Measurements from ENCODE around the gene SMIM29.

Gene SMIM29

DNA sequence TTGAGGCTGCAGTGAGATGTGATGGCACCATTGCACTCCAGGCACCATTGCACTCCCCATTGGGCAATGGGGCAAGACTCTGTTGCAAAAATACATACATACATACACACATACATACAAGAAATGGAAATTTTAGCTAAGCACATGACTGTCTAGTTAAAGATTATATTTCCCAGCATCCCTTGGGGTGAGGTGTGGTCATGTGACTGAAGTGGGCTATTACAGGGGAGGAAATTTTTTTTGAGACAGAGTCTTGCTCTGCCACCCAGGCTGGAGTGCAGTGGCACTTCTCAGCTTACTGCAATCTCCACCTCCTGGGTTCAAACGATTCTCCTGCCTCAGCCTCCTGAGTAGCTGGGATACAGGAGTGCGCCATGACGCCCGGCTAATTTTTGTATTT is 44.1 kb downstream of the SMIM29 start:
- TF ChIP-seq, protein P1, sequence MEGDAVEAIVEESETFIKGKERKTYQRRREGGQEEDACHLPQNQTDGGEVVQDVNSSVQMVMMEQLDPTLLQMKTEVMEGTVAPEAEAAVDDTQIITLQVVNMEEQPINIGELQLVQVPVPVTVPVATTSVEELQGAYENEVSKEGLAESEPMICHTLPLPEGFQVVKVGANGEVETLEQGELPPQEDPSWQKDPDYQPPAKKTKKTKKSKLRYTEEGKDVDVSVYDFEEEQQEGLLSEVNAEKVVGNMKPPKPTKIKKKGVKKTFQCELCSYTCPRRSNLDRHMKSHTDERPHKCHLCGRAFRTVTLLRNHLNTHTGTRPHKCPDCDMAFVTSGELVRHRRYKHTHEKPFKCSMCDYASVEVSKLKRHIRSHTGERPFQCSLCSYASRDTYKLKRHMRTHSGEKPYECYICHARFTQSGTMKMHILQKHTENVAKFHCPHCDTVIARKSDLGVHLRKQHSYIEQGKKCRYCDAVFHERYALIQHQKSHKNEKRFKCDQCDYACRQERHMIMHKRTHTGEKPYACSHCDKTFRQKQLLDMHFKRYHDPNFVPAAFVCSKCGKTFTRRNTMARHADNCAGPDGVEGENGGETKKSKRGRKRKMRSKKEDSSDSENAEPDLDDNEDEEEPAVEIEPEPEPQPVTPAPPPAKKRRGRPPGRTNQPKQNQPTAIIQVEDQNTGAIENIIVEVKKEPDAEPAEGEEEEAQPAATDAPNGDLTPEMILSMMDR (IDR thresholded peaks at IDR 0.05; ENCODE audit: poor library complexity, severe bottlenecking) = no peak
- no peaks in the 10 kb centered on the region for H3K27me3 ChIP-seq (ENCODE audit: insufficient read depth, poor library complexity, severe bottlenecking)
- no peaks in the 10 kb centered on the region for H3K9me3 ChIP-seq (ENCODE audit: severe bottlenecking)
- H3K4me3 ChIP-seq (ENCODE audit: severe bottlenecking) = no peak overlapping the region
- no peaks in the 10 kb centered on the region for H3K4me1 ChIP-seq (ENCODE audit: insufficient read depth, poor library complexity, severe bottlenecking)
- no peak overlapping the region for H3K27ac ChIP-seq (ENCODE audit: poor library complexity, severe bottlenecking)
- ATAC-seq (ENCODE audit: low read depth) (no peak), DNase-seq (ENCODE audit: low spot score) (no peak)
- no peaks in the 10 kb centered on the region for H3K36me3 ChIP-seq (ENCODE audit: low read depth)

DNA sequence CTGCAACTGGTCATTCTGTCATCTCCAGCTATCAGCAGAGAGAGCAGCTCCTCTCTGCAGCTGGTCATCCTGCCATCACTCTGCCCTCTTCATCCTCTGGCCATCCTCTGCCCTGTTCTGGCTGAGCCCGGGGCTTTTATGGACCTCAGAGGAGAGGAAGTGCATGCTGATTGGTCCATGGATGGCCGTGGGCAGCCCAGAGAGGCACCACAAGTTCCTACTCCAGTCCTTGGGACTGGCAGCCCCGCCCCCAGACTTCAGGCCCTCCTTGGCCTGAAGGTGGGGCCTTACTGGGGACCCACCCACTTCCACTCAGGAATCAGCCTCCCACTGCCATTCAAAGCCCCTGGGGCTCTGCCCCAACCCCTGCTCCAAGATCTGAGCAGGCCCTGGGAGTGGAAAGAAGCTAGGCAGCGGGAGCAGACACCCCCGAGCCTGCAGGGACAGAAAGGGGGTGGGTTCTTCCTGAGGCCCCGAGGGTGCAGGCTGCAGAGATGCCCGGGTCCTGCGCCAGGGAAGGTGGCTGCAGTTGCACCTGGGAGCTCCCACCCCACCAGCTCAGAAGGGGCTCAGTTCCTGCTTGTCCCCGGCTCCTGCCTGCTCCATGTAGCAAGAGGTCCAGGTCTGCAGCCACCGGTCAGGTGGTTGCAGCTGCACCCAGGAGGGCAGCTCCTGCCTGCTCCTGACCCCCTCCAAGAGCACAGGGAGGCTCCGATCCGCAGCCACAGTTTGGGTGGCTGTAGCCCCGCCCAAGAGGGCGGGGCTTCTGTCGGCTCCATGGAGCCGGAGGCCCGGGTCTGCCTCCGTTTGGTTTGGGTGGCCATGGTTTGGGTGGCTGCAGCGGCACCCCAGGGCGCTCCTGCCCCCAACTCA is 46.2 kb downstream of the SMIM29 start:
- H3K27me3 ChIP-seq (ENCODE audit: insufficient read depth, poor library complexity, severe bottlenecking) = no peaks in the 10 kb centered on the region
- no peak for ATAC-seq (ENCODE audit: low read depth)
- no peak for DNase-seq (ENCODE audit: low spot score)
- no peak overlapping the region for H3K4me3 ChIP-seq (ENCODE audit: severe bottlenecking)
- H3K4me1 ChIP-seq (ENCODE audit: insufficient read depth, poor library complexity, severe bottlenecking) = no peaks in the 10 kb centered on the region
- TF ChIP-seq, protein P1 (IDR thresholded peaks at IDR 0.05; ENCODE audit: poor library complexity, severe bottlenecking) = no peak
- H3K9me3 ChIP-seq (ENCODE audit: severe bottlenecking) = no peaks in the 10 kb centered on the region
- no peak overlapping the region for H3K27ac ChIP-seq (ENCODE audit: poor library complexity, severe bottlenecking)
- no peaks in the 10 kb centered on the region for H3K36me3 ChIP-seq (ENCODE audit: low read depth)

DNA sequence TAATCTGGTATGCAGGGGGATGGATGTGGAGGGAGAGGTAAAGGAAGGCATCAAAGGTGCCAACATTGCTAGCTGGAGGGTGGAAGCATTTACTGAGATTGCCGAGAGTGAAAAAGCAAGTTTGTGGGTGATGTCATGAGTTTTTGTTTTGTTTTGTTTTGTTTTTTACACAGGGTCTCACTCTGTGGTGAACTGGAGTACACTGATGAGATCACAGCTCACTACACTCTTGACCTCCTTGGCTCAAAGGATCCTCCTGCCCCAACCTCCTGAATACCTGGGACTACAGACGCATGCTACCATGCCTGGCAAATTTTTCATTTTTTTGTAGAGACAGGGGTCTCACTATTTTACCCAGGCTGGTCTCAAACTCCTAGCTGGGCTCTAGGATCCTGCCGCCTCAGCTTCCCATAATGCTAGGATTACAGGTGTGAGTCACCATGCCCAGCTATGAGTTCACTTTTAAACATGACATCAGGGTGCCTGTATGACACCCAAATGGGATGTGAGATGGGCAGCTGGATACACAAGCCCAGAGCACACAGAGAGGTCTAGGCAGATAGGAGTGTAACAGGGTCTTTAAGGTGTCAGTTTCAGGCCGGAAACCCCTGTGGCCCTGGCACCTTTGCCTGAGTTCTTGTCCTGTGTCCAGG is 47.2 kb downstream of the SMIM29 start:
- DNase-seq (ENCODE audit: low spot score) (no peak), ATAC-seq (ENCODE audit: low read depth) (no peak)
- H3K27me3 ChIP-seq (ENCODE audit: insufficient read depth, poor library complexity, severe bottlenecking) = no peaks in the 10 kb centered on the region
- H3K4me3 ChIP-seq (ENCODE audit: severe bottlenecking) = no peak overlapping the region
- H3K9me3 ChIP-seq (ENCODE audit: severe bottlenecking) = no peaks in the 10 kb centered on the region
- no peak overlapping the region for H3K27ac ChIP-seq (ENCODE audit: poor library complexity, severe bottlenecking)
- TF ChIP-seq, protein P1 (IDR thresholded peaks at IDR 0.05; ENCODE audit: poor library complexity, severe bottlenecking) = no peak
- H3K36me3 ChIP-seq (ENCODE audit: low read depth) = no peaks in the 10 kb centered on the region
- H3K4me1 ChIP-seq (ENCODE audit: insufficient read depth, poor library complexity, severe bottlenecking) = no peaks in the 10 kb centered on the region

DNA sequence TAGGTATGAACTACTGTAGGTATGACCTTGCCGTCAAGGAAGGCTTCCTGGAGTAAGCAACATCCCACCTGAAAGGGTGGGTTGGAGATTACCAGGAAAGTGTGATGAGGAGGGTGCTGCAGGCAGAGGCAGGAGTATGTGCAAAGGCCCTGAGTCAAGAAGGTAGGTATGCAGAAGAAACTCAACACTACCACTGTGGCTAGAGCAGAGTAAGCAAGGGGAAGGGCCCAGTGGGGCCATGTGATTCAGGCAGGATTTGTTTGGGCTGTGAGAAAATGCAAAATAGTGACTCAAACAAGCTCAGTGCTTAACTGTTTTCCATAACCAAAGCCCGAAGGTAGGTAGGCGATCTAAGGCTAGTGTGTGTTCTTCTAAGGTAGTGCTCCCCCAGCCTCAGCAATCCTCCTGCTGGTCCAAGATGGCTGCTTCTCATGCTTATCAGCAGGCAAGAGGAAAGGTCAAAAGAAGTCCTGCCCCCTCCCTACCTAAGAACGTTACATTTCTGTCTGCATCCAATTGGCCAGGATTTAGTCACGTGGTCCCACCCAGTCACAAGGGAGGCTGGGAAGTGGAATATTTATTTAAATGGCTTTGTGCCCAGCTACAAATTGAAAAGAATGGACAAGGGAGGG is 48.4 kb downstream of the SMIM29 start:
- no peak overlapping the region for H3K27ac ChIP-seq (ENCODE audit: poor library complexity, severe bottlenecking)

More for the DNA sequence above, 48.4 kb downstream of the SMIM29 start:
- TF ChIP-seq, protein P1 (IDR thresholded peaks at IDR 0.05; ENCODE audit: poor library complexity, severe bottlenecking) = no peak
- ATAC-seq (ENCODE audit: low read depth) (no peak), DNase-seq (ENCODE audit: low spot score) (no peak)
- H3K36me3 ChIP-seq (ENCODE audit: low read depth) = no peaks in the 10 kb centered on the region
- no peak overlapping the region for H3K4me3 ChIP-seq (ENCODE audit: severe bottlenecking)
- no peaks in the 10 kb centered on the region for H3K4me1 ChIP-seq (ENCODE audit: insufficient read depth, poor library complexity, severe bottlenecking)
- H3K9me3 ChIP-seq (ENCODE audit: severe bottlenecking) = no peaks in the 10 kb centered on the region
- H3K27me3 ChIP-seq (ENCODE audit: insufficient read depth, poor library complexity, severe bottlenecking) = no peaks in the 10 kb centered on the region

Data from RWPE2 (cell line).